ENCODE measurements around the gene MSI2. TPM values are rescaled to one million over a fixed set of nuclear protein-coding genes. Genes with fewer than 3 reads are reported as not detected.

Gene MSI2
- total and polyA plus RNA-seq, 7 donors = 12.6 to 25.8 (median 21.3) TPM

- peaks cover 0 to 19% (median 16%) of the 10 kb centered on the region in 4 donors for H3K4me1 ChIP-seq
- H3K36me3 ChIP-seq = no peaks in the 10 kb centered on the region
- WGBS, 2 donors = 83 to 89% methylated on average over 6 of the region's 6 CpGs
- TF ChIP-seq CTCF (IDR thresholded peaks at IDR 0.05) (no peak), POLR2A (IDR thresholded peaks at IDR 0.05) (no peak), POLR2AphosphoS5 (IDR thresholded peaks at IDR 0.05) (no peak), EP300 (IDR thresholded peaks at IDR 0.05) (no peak)
- H3K27ac ChIP-seq = no peak overlapping the region
- no peaks in the 10 kb centered on the region for H3K9me3 ChIP-seq
- no peaks in the 10 kb centered on the region for H3K27me3 ChIP-seq
- no peak overlapping the region for H3K4me3 ChIP-seq
- intact Hi-C loops (cut with DNase I) = no loop called here
- DNase-seq = no peak
These were observed 276.2 kb downstream of the MSI2 start for GRCh38 chr17:57532556-57532955.

GRCh38 chr17:57532966-57533365 is 276.6 kb downstream of the MSI2 start:
- TF ChIP-seq CTCF (IDR thresholded peaks at IDR 0.05) (no peak), POLR2A (IDR thresholded peaks at IDR 0.05) (no peak), POLR2AphosphoS5 (IDR thresholded peaks at IDR 0.05) (no peak)
- DNase-seq = no peak
- WGBS, 2 donors = 75 to 83% methylated on average over 5 of the region's 5 CpGs

GRCh38 chr17:57533684-57534305 is 277.5 kb downstream of the MSI2 start:
- no peak overlapping the region for H3K4me3 ChIP-seq
- H3K4me1 ChIP-seq = peaks cover 0 to 19% (median 18%) of the 10 kb centered on the region in 4 donors
- H3K9me3 ChIP-seq = no peaks in the 10 kb centered on the region
- intact Hi-C loops (cut with DNase I) = no loop called here
- no peaks in the 10 kb centered on the region for H3K27me3 ChIP-seq
- DNase-seq = no peak
- no peak overlapping the region for H3K27ac ChIP-seq
- 92 to 97% methylated on average over 5 of the region's 5 CpGs for WGBS, 2 donors
- H3K36me3 ChIP-seq = no peaks in the 10 kb centered on the region
- no peak for TF ChIP-seq CTCF (IDR thresholded peaks at IDR 0.05)
- no peak for TF ChIP-seq POLR2AphosphoS5 (IDR thresholded peaks at IDR 0.05)
- no peak for TF ChIP-seq EP300 (IDR thresholded peaks at IDR 0.05)
- TF ChIP-seq POLR2A (IDR thresholded peaks at IDR 0.05) = no peak

More at GRCh38 chr17:57532966-57533365, 276.6 kb downstream of the MSI2 start:
- Histone ChIP-seq H3K36me3 (no peaks in the 10 kb centered on the region), H3K4me3 (no peak overlapping the region), H3K4me1 (peaks cover 0 to 19% (median 16%) of the 10 kb centered on the region in 4 donors), H3K27me3 (no peaks in the 10 kb centered on the region), H3K27ac (no peak overlapping the region), H3K9me3 (no peaks in the 10 kb centered on the region)
- intact Hi-C loops (cut with DNase I) = no loop called here

- H3K27me3 ChIP-seq = no peaks in the 10 kb centered on the region
- no peak for TF ChIP-seq POLR2AphosphoS5 (IDR thresholded peaks at IDR 0.05)
- WGBS, 2 donors = 90 to 93% methylated on average over 4 of the region's 4 CpGs
These were observed 278.5 kb downstream of the MSI2 start for GRCh38 chr17:57534863-57535248.

GRCh38 chr17:57535249-57535966 is 279.1 kb downstream of the MSI2 start:
- Histone ChIP-seq H3K27ac (no peak overlapping the region), H3K9me3 (no peaks in the 10 kb centered on the region), H3K4me1 (peaks cover 0 to 19% (median 16%) of the 10 kb centered on the region in 4 donors), H3K4me3 (no peak overlapping the region), H3K27me3 (no peaks in the 10 kb centered on the region), H3K36me3 (no peaks in the 10 kb centered on the region)
- no peak for TF ChIP-seq POLR2AphosphoS5 (IDR thresholded peaks at IDR 0.05)
- TF ChIP-seq EP300 (IDR thresholded peaks at IDR 0.05) = no peak
- no peak for TF ChIP-seq POLR2A (IDR thresholded peaks at IDR 0.05)
- no peak for TF ChIP-seq CTCF (IDR thresholded peaks at IDR 0.05)
- intact Hi-C loops (cut with DNase I) = no loop called here
- 31 to 67% methylated on average over 6 of the region's 6 CpGs for WGBS, 2 donors
- no peak for DNase-seq

More at GRCh38 chr17:57534863-57535248, 278.5 kb downstream of the MSI2 start:
- DNase-seq = no peak
- Histone ChIP-seq H3K4me1 (peaks cover 0 to 23% (median 21%) of the 10 kb centered on the region in 4 donors), H3K27ac (no peak overlapping the region), H3K36me3 (no peaks in the 10 kb centered on the region), H3K9me3 (no peaks in the 10 kb centered on the region), H3K4me3 (no peak overlapping the region)
- intact Hi-C loops (cut with DNase I) = no loop called here

Data from sigmoid colon (tissue), 7 donors.